LNCaP clone FGC (cell line): ENCODE results near the gene MAGEA2.
"Not testable (repeated sequence)": the region's sequence is repeated elsewhere in the genome, so short reads cannot be mapped to it uniquely, and the experiment has no call there.

Source experiments
- DNase-seq: peaks from one replicate; pipeline ENCODE4 v3.0.0-alpha.2; 2011; ENCODE audit warnings: low read depth
- H3K4me3 ChIP-seq: 2 replicates; pipeline ENCODE4 v1.5.1; 2011; ENCODE audit warnings: mild to moderate bottlenecking, low read depth, low read length, control low read depth
- CTCF ChIP-seq: IDR thresholded peaks from 2 replicates; pipeline ENCODE4 v1.5.1; 2012; ENCODE audit warnings: mild to moderate bottlenecking; ENCODE audit not compliant: control insufficient read depth, insufficient read depth; ENCODE audit errors: extremely low read depth

Gene MAGEA2

GRCh38 chrX:152753686-152754650 is at the start of gene MAGEA2:
Gene MAGEA2 (minus strand): TSS chrX:152753842. CDS start chrX:152751363, 2,479 bp downstream.
- H3K4me3 ChIP-seq: not testable (repeated sequence)

GRCh38 chrX:152798945-152799344 is 45.3 kb upstream of the MAGEA2 start:
- no peak for DNase-seq
- TF ChIP-seq CTCF: no peak
- no peak overlapping the region for H3K4me3 ChIP-seq

More at GRCh38 chrX:152753686-152754650, at the start of gene MAGEA2:
- not testable (repeated sequence) for DNase-seq

- H3K4me3 ChIP-seq, DNase-seq: not testable (repeated sequence)
Observed at GRCh38 chrX:152787062-152787461, 33.4 kb upstream of the MAGEA2 start.

GRCh38 chrX:152769549-152770289 is 16.1 kb upstream of the MAGEA2 start, which contains the start of gene MAGEA6:
Gene MAGEA6 (minus strand): TSS chrX:152769689. CDS start chrX:152767650, 2,039 bp downstream.
- DNase-seq: not testable (repeated sequence)
- peak within 1 kb of the TSS; percentile 50 for H3K4me3 ChIP-seq

GRCh38 chrX:152766562-152766961 is 12.9 kb upstream of the MAGEA2 start:
- DNase-seq, H3K4me3 ChIP-seq: not testable (repeated sequence)

GRCh38 chrX:152761582-152761981 is 7.9 kb upstream of the MAGEA2 start:
- not testable (repeated sequence) for DNase-seq, H3K4me3 ChIP-seq

GRCh38 chrX:152759544-152759943 is 5.9 kb upstream of the MAGEA2 start:
- not testable (repeated sequence) for H3K4me3 ChIP-seq, DNase-seq

GRCh38 chrX:152758918-152759317 is 5.3 kb upstream of the MAGEA2 start, which contains the start of gene CSAG3:
Gene CSAG3 (plus strand): TSS chrX:152759218.
- not testable (repeated sequence) for DNase-seq, H3K4me3 ChIP-seq

- not testable (repeated sequence) for DNase-seq, H3K4me3 ChIP-seq
Observed at GRCh38 chrX:152754871-152755270, 1.2 kb upstream of the MAGEA2 start.

- DNase-seq: no peak
- no peak for TF ChIP-seq CTCF
- no peak overlapping the region for H3K4me3 ChIP-seq
Observed at GRCh38 chrX:152738560-152738959, 15.1 kb downstream of the MAGEA2 start.

- not testable (repeated sequence) for DNase-seq, H3K4me3 ChIP-seq
Observed at GRCh38 chrX:152736528-152736927, 17.1 kb downstream of the MAGEA2 start.
